SK-N-MC (cell line): ENCODE data around the gene FXYD5.

Source experiments
- EZH2 ChIP-seq: fragments of 200-600 bp; sonication (generic); IDR thresholded peaks from one replicate; pipeline ENCODE4 v1.6.1; 2017; ENCODE audit warnings: antibody characterized with exemption
- FOXP2 ChIP-seq: optimal IDR thresholded peaks from 2 replicates; pipeline ENCODE3; 2011; ENCODE audit warnings: mild to moderate bottlenecking, moderate library complexity; ENCODE audit not compliant: insufficient read depth; ENCODE audit errors: extremely low read length, control extremely low read depth
- POLR2AphosphoS5 ChIP-seq: IDR thresholded peaks from 2 replicates; pipeline ENCODE4 v1.6.1; 2012; ENCODE audit warnings: mild to moderate bottlenecking, low read depth, low read length, borderline replicate concordance

DNA sequence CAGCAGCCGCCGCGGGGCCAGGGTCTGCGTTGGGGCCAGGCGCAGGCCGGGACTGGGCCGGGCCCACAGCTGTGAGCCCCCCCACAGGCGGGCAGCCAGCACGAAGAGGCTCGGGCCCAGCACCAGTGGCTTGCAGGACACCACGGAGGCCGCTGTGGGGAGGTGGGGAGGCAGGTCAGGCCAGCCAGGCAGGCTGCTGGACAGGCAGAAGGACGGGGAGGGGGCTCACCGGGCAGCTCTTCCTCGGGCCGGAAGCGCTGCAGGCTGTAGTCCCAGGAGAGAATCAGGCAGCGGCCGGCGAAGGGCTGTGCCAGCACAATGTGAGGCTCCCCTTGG lies 27.9 kb upstream of the FXYD5 start:
- no peak for TF ChIP-seq POLR2AphosphoS5
- no peak for TF ChIP-seq EZH2
- no peak for TF ChIP-seq FOXP2
